Lower leg skin (tissue), 4 donors: ENCODE data around the gene GNAI2. TPM values are rescaled to one million over a fixed set of nuclear protein-coding genes. Genes with fewer than 3 reads are reported as not detected.
A peak's percentile ranks its signal among the peaks of the same experiment; 100 is the strongest.

Experiments
- DNase-seq, 2 donors: peaks; one replicate each; pipeline ENCODE4 v3.0.0-alpha.2; 2019; ENCODE audit warnings: low spot score in 2 of 2
- H3K4me3 ChIP-seq: fragments of 200-600 bp; sonication (generic); 2 replicates; pipeline ENCODE4 v1.5.1; 2017; ENCODE audit warnings: mild to moderate bottlenecking, low read depth; ENCODE audit not compliant: poor library complexity, severe bottlenecking
- CTCF ChIP-seq, 3 donors: fragments of 450-650 bp; IDR thresholded peaks; one replicate each; pipeline ENCODE4 v1.5.1; 2016; ENCODE audit warnings: antibody characterized with exemption in 3 of 3, mild to moderate bottlenecking in 3 of 3, moderate library complexity in 2 of 3
- POLR2A ChIP-seq, 2 donors: fragments of 450-650 bp; IDR thresholded peaks; one replicate each; pipeline ENCODE4 v1.6.1; 2016 to 2017; ENCODE audit warnings: antibody characterized with exemption in 2 of 2, mild to moderate bottlenecking in 1 of 2, moderate library complexity in 1 of 2
- WGBS, 2 donors: methylation state at CpG; one replicate each; pipeline ENCODE4 v1.1.5; 2018; 5-methylcytosine and 5-hydroxymethylcytosine counted together
- intact Hi-C: fragments of 100-400 bp; cut with DNase I; formaldehyde crosslinking; loops from one replicate; pipeline ENCODE4 v1.15.0; 2023; ENCODE audit warnings: low total_unique reads
- total RNA-seq, 4 donors: library from RNA; depleted of rRNA; stranded (reverse); fragments of >200 nt; gene quantifications; one replicate each; pipeline ENCODE4 v1.1.0, GENCODE V29; 2016

The GNAI2 gene
- total RNA-seq, 4 donors from 2014 or later, result 56.5 to 123 (median 74.8) TPM

- WGBS, 2 donors, result 92 to 100% methylated on average over 1 of the region's 1 CpG
- TF ChIP-seq CTCF (IDR thresholded peaks at IDR 0.05), result no peak
- TF ChIP-seq POLR2A (IDR thresholded peaks at IDR 0.05), result no peak
- DNase-seq, result no peak
- intact Hi-C loops, result no loop called here
- no peak overlapping the region for H3K4me3 ChIP-seq
These were observed 51.3 kb downstream of the GNAI2 start for GRCh38 chr3:50287262-50287661.

- 89 to 92% methylated on average over 22 to 23 of the region's 23 CpGs for WGBS, 2 donors
- intact Hi-C loops, result no loop called here
- no peak overlapping the region for H3K4me3 ChIP-seq
- TF ChIP-seq POLR2A (IDR thresholded peaks at IDR 0.05), result no peak
- no peak for DNase-seq
These were observed 52.5 kb downstream of the GNAI2 start for GRCh38 chr3:50288387-50289007.

DNA sequence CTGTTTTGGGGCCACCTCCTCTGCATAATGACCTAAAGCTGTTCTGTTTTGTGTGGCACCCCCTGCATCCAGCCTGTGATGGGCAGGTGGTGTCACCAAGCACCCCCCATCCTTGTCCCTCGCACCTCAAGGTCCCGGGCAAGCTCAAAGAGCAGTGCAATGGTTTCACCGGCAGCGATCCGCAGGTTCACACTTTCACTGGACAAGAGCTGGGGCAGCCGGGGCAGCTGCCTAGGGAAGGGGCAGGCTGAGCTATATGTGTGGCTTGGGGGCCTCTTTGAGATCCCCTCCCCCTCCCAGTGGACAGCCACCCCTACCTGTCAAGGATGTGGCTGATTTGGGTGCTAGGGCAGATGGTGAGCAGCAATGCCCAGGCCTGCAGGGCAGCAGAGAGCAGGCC lies 53.1 kb downstream of the GNAI2 start:
- WGBS, 2 donors, result 95 to 98% methylated on average over 6 of the region's 6 CpGs
- H3K4me3 ChIP-seq, result no peak overlapping the region
- no peak for DNase-seq
- intact Hi-C loops, result no loop called here
- TF ChIP-seq POLR2A (IDR thresholded peaks at IDR 0.05) (no peak), CTCF (IDR thresholded peaks at IDR 0.05) (no peak)

DNA sequence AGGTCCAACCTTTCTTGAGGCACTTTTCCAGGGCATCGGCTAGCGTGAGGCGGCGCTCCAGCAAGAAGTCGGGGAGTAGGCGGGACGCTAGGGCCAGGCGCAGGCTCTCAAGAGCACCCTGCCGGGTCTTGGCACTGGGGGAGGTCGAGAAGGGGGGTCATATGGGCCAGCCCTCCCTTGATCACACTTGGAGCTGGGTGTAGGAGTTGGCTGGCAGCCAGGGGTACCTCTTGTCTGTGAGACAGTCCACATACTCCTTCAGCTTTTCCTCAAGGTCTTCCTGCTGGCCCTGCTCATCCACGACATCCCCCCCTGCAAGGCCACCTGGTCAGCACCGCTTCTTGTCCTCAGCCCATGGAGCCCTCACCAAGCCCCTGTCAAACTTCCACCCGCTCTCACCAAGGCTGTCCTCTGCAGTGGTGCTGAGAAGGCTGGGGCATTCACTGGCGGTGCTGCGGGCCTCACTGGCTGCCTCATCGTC lies 54.2 kb downstream of the GNAI2 start:
- 91 to 93% methylated on average over 16 of the region's 16 CpGs for WGBS, 2 donors
- H3K4me3 ChIP-seq, result no peak overlapping the region
- TF ChIP-seq CTCF (IDR thresholded peaks at IDR 0.05), result no peak
- no peak for TF ChIP-seq POLR2A (IDR thresholded peaks at IDR 0.05)
- intact Hi-C loops, result no loop called here
- DNase-seq, result peak in 1 of 2 donors; percentile 88

DNA sequence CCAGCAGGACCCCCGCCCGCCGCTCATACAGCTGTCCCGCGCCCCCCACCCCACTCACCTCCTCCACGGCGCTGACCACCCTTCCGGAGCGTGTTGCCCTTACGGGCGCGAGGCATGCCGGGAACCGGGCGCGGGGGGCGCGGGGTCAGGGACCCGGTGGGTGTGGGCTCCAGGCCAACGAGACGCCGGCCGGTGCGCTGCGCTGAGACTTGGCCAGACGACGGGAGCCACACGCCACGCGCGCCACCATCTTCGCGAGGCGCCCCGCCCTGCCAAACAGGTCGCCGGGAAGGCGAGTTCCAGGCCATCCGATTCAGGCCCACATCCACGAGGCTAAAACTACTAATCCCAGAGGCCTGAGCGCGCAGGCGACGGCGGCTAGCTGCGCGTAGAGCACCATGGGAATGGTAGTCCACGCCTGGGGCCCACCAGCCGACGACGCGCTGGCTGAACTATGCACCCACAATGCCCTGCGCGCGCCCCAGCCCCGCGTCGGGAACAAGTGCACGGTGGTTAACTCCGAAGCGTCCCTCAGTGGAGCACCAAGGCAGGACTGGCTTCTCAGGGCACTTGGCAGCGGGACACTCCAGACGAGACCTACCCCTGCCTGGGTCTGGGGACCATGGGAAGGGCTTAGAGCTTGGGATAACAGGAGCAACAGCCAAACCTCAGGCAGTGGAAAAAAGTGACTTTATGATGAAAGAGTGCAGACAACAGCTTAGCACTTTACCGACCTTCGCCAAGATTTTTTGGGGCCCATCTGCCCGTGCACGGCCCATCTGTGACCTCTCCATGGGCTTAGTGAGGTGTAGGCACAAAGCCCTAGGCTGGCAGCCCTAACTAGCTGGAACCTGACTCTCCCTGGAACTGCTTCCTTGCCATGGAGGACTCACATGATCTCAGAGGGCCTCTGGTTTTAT lies 56.4 kb downstream of the GNAI2 start, which contains the start of gene IFRD2:
IFRD2 (minus strand) TSS at position 271 of the 920 bp plus-strand sequence; CDS start at position 116, 155 bp downstream.
- peak; percentile 96 to 99 for DNase-seq
- no peak for TF ChIP-seq CTCF (IDR thresholded peaks at IDR 0.05)
- no peak for TF ChIP-seq POLR2A (IDR thresholded peaks at IDR 0.05)
- H3K4me3 ChIP-seq, result peak within 1 kb of the TSS; percentile 82
- 2 to 3% methylated on average over 6 to 63 of the region's 67 CpGs for WGBS, 2 donors
- intact Hi-C loops, result no loop called here
